ENCODE data around the gene CFAP210. TPM values are rescaled to one million over a fixed set of nuclear protein-coding genes. Genes with fewer than 3 reads are reported as not detected.

Gene CFAP210
- total RNA-seq, 1 donor from 2014 or later = not detected

GRCh38 chr2:169734169-169734847, 40.1 kb upstream of the CFAP210 start:
- no peak for DNase-seq (ENCODE audit: low read depth)
- peak overlapping the region; percentile 71 for H3K4me3 ChIP-seq (ENCODE audit: low read depth, low read length)
- TF ChIP-seq CTCF (conservative IDR thresholded peaks at IDR 0.05; ENCODE audit: low read depth, low read length) = no peak

- no peak for TF ChIP-seq CTCF (conservative IDR thresholded peaks at IDR 0.05; ENCODE audit: low read depth, low read length)
- peak overlapping the region; percentile 71 for H3K4me3 ChIP-seq (ENCODE audit: low read depth, low read length)
- DNase-seq (ENCODE audit: low read depth) = no peak
Observed at GRCh38 chr2:169732583-169733358, 38.6 kb upstream of the CFAP210 start.

DNA sequence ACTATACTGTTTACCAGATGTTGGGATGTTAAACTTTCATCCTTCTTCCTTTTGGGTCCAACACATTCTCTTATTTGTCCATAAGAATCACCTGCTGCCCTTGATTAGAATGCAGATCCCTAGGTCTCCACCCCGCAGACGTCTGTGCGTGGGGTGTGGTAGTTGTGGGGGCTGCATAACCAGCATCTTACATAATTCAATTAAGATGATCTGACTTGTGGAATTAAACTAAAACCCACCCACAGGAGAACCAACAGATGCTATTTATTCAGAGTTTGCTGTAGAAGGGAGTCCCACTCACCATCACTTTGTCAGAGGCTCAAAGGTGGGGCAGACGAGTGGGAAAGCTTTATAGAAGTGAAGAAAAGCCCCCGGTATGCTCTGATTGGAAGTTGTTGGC, 37.9 kb upstream of the CFAP210 start:
- no peak for TF ChIP-seq CTCF (conservative IDR thresholded peaks at IDR 0.05; ENCODE audit: low read depth, low read length)
- no peak for DNase-seq (ENCODE audit: low read depth)

DNA sequence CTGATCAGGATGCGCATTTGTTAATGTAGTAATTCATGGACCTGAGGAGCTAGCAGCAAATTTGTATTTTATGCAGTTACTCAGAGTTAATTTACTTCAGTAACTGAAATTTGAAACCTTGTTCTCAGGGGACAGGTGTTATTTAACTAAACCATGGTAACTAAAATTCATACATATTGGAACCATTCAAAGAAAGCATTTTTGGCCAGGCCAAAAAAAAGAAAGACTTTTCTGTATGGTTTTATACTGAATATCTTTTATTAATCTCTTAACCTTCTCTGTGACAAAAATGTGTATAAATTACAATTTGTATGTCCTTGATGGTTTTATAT, 35.0 kb upstream of the CFAP210 start:
- H3K4me3 ChIP-seq (ENCODE audit: low read depth, low read length) = no peak overlapping the region
- no peak for TF ChIP-seq CTCF (conservative IDR thresholded peaks at IDR 0.05; ENCODE audit: low read depth, low read length)
- DNase-seq (ENCODE audit: low read depth) = no peak

More for the DNA sequence above, 37.9 kb upstream of the CFAP210 start:
- no peak overlapping the region for H3K4me3 ChIP-seq (ENCODE audit: low read depth, low read length)

DNA sequence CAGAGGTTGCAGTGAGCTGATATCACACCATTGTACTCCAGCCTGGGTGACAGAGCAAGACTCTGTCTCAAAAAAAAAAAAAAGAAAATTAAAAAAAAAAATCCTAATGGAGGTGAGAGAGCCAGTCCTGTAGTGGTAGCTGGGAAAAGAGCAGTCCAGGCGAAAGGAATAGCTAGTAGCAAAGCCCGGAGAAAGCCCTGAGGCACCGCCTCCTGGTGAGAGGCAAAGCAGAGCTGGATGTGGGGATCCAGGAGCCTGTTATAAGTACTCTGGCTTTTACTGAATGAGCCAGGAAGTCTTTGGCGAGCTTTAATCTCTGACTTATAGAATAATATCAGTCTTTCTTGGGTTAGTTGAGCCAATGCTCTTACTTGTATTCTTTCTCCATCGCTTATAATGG, 32.9 kb upstream of the CFAP210 start:
- TF ChIP-seq CTCF (conservative IDR thresholded peaks at IDR 0.05; ENCODE audit: low read depth, low read length) = no peak
- H3K4me3 ChIP-seq (ENCODE audit: low read depth, low read length) = no peak overlapping the region
- DNase-seq (ENCODE audit: low read depth) = no peak

DNA sequence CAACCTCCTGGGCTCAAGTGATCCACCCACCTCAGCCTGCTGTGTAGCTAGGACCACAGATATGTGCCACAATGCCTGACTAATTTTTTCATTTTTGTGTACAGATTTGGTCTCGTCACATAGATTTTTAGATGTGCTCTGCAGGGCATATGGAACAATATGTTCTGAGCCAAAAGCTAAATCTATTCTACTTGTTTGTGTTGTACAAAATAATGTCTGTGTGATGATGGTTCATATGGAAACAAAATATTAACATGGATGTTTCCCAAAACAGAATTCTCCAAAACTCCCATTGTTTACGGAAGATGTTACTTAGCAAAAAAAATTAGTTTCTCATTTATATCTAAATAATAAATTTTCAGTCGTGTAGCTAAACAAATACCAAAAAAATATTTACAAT, 26.8 kb upstream of the CFAP210 start:
- TF ChIP-seq CTCF (conservative IDR thresholded peaks at IDR 0.05; ENCODE audit: low read depth, low read length) = no peak
- DNase-seq (ENCODE audit: low read depth) = no peak
- no peak overlapping the region for H3K4me3 ChIP-seq (ENCODE audit: low read depth, low read length)

All from epithelial cell of proximal tubule (primary cell).